Prostate gland (tissue), 2 donors: ENCODE results near the gene CRYL1.

Experiments used
- POLR2A ChIP-seq: fragments of 450-650 bp; IDR thresholded peaks from one replicate; pipeline ENCODE4 v1.6.1; 2016; ENCODE audit warnings: antibody characterized with exemption, mild to moderate bottlenecking
- TF ChIP-seq, protein P1 (sequence below), 4 experiments: fragments of 200-600 bp in 2 of 4; fragments of 450-650 bp in 2 of 4; sonication (generic) in 2 of 4; IDR thresholded peaks; 1 replicate in 3 of 4; 2 replicates in 1 of 4; pipeline ENCODE4 v1.5.1; 2016 to 2019; ENCODE audit warnings: antibody characterized with exemption in 4 of 4, mild to moderate bottlenecking in 2 of 4, moderate library complexity in 2 of 4

DNA sequence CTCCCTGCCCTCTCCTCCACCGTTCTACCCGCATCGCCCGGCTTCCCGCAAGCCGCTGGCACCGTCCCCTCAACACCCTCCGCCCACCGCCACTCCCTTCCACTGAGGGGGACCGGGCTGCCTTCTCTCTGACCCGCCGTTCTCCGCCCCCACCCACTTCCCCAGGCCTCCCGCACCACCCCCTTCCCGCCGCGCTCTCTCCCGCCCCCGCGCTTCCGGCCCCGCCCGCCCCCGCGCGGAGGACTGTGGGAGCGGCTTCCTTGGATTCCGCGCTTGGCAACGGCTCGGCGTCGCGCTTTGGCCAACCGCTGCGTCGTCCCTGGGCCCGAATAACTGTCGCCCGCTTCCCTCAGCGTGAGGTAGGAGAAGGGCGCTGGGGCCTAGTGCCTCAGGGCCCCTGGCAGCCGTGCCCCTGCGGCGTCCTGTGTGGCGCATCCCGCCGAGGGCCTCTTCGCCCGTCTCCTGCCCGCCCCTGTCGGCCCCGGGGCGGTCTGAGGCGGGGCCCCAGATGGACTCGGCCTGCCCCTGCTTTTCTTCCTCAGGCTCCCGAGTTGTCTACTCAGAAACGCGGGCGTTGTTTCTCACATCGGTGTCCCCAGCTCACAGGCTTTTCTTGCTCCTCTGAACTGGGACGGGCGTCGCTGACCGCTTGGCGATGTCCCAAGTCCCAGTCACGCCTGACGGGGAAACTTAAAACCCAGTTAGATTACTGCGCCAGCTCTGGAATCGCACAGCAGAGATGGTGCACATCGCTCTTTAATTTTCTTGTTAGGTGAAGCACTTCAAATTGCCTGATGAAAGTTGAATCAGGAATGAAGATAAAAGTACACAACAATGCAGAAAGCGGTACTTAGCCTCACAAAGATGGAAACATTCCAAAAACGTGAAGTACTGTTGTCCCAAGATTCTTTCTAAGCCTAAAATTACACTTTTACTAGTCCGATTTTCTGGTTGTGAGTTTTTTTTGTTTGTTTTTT, 41.5 kb upstream of the CRYL1 start, which contains the start of gene IFT88:
- TF ChIP-seq, protein P1, sequence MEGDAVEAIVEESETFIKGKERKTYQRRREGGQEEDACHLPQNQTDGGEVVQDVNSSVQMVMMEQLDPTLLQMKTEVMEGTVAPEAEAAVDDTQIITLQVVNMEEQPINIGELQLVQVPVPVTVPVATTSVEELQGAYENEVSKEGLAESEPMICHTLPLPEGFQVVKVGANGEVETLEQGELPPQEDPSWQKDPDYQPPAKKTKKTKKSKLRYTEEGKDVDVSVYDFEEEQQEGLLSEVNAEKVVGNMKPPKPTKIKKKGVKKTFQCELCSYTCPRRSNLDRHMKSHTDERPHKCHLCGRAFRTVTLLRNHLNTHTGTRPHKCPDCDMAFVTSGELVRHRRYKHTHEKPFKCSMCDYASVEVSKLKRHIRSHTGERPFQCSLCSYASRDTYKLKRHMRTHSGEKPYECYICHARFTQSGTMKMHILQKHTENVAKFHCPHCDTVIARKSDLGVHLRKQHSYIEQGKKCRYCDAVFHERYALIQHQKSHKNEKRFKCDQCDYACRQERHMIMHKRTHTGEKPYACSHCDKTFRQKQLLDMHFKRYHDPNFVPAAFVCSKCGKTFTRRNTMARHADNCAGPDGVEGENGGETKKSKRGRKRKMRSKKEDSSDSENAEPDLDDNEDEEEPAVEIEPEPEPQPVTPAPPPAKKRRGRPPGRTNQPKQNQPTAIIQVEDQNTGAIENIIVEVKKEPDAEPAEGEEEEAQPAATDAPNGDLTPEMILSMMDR (IDR thresholded peaks at IDR 0.05) = peak in 1 of 4 experiments; percentile 24
- peak; percentile 28 for TF ChIP-seq POLR2A
